IMR-90 (cell line): Measurements from ENCODE around the gene ZNF526. TPM values are rescaled to one million over a fixed set of nuclear protein-coding genes. Genes with fewer than 3 reads are reported as not detected.
A peak's percentile ranks its signal among the peaks of the same experiment; 100 is the strongest.

Experiments used
- ATAC-seq: fragments of 200-7000 bp; cut with Tn5 transposase; 2 replicates; pipeline ENCODE4 v1.9.1; 2020; ENCODE audit warnings: low read depth, mild to moderate bottlenecking, moderate library complexity
- BruUV-seq: library from RNA; stranded (reverse); fragments of 400-500 nt; replicated peaks from 2 replicates; lab custom pipeline; 2021; lab: Mats Ljungman, UMichigan
- CTCF ChIA-PET: fragments of 300-600 bp; formaldehyde crosslinking; extraction: SDS; loops from one replicate; lab custom pipeline; 2021; ENCODE audit warnings: antibody characterized with exemption; lab: Yijun Ruan, JAX
- POLR2A ChIA-PET: fragments of 300-600 bp; sonication (Branson Sonifier 250); formaldehyde crosslinking; loops from one replicate; lab custom pipeline; 2022; ENCODE audit warnings: antibody characterized with exemption; ENCODE audit not compliant: unreplicated experiment; lab: Charles Lee
- DNase-seq: peaks from one replicate; pipeline ENCODE4 v3.0.0; 2013
- H2AFZ ChIP-seq: replicated peaks from 2 replicates; pipeline ENCODE3; 2013; ENCODE audit warnings: low read length, mild to moderate bottlenecking; ENCODE audit not compliant: poor library complexity
- H2AK5ac ChIP-seq: 2 replicates; pipeline ENCODE4 v1.6.1; 2013; ENCODE audit warnings: low read depth, low read length, inconsistent platforms
- H2AK9ac ChIP-seq: replicated peaks from 2 replicates; pipeline ENCODE3; 2013; ENCODE audit warnings: mild to moderate bottlenecking, low read depth, low read length, moderate library complexity; ENCODE audit not compliant: poor library complexity
- H2BK120ac ChIP-seq: 2 replicates; pipeline ENCODE4 v1.6.1; 2013; ENCODE audit warnings: low read depth, low read length, inconsistent platforms
- H2BK15ac ChIP-seq: 3 replicates; pipeline ENCODE4 v1.6.1; 2013; ENCODE audit warnings: low read depth, low read length, inconsistent platforms
- H2BK20ac ChIP-seq: 2 replicates; pipeline ENCODE4 v1.6.1; 2013; ENCODE audit warnings: low read depth, mild to moderate bottlenecking, inconsistent platforms, low read length, moderate library complexity
- H2BK5ac ChIP-seq: 2 replicates; pipeline ENCODE4 v1.6.1; 2013; ENCODE audit warnings: mild to moderate bottlenecking, low read depth, low read length, inconsistent platforms; ENCODE audit not compliant: poor library complexity, severe bottlenecking
- H3K14ac ChIP-seq: replicated peaks from 2 replicates; pipeline ENCODE4 v1.6.1; 2013; ENCODE audit warnings: low read depth, low read length, inconsistent platforms
- H3K18ac ChIP-seq: 2 replicates; pipeline ENCODE4 v1.6.1; 2013; ENCODE audit warnings: low read depth, low read length, control low read depth
- H3K23ac ChIP-seq: 2 replicates; pipeline ENCODE4 v1.6.1; 2013; ENCODE audit warnings: low read depth, low read length, inconsistent platforms
- H3K27ac ChIP-seq: 2 replicates; pipeline ENCODE4 v1.5.1; 2013; ENCODE audit warnings: mild to moderate bottlenecking, control low read depth, low read length; ENCODE audit not compliant: insufficient read depth
- H3K27me3 ChIP-seq: 2 replicates; pipeline ENCODE4 v1.6.1; 2013; ENCODE audit warnings: low read length; ENCODE audit not compliant: control insufficient read depth, insufficient read depth
- H3K36me3 ChIP-seq: 2 replicates; pipeline ENCODE4 v1.6.1; 2013; ENCODE audit warnings: low read length, mixed read lengths; ENCODE audit not compliant: control insufficient read depth, insufficient read depth
- H3K4ac ChIP-seq: 2 replicates; pipeline ENCODE4 v1.6.1; 2013; ENCODE audit warnings: low read depth, low read length, inconsistent platforms
- H3K4me1 ChIP-seq: 2 replicates; pipeline ENCODE4 v1.6.1; 2013; ENCODE audit warnings: low read length, mixed read lengths; ENCODE audit not compliant: control insufficient read depth, insufficient read depth
- H3K4me2 ChIP-seq: 2 replicates; pipeline ENCODE4 v1.6.1; 2013; ENCODE audit warnings: low read depth, mild to moderate bottlenecking, control low read depth, low read length, moderate library complexity
- H3K4me3 ChIP-seq: 2 replicates; pipeline ENCODE4 v1.5.1; 2013; ENCODE audit warnings: low read depth, mild to moderate bottlenecking, control low read depth, low read length, moderate library complexity; ENCODE audit not compliant: insufficient read depth
- H3K56ac ChIP-seq: 2 replicates; pipeline ENCODE4 v1.6.1; 2013; ENCODE audit warnings: low read length, inconsistent platforms; ENCODE audit not compliant: insufficient read depth; ENCODE audit errors: extremely low read depth
- H3K79me1 ChIP-seq, 2 experiments: 2 replicates each; pipeline ENCODE4 v1.6.1; 2013; ENCODE audit warnings: low read length in 2 of 2, inconsistent platforms in 1 of 2, low read depth in 1 of 2
- H3K9ac ChIP-seq: 2 replicates; pipeline ENCODE4 v1.6.1; 2013; ENCODE audit warnings: low read depth, low read length, control low read depth
- H3K9me1 ChIP-seq: 2 replicates; pipeline ENCODE4 v1.6.1; 2013; ENCODE audit warnings: low read length, inconsistent platforms; ENCODE audit not compliant: insufficient read depth
- H3K9me3 ChIP-seq: 2 replicates; pipeline ENCODE4 v1.6.1; 2013; ENCODE audit warnings: low read length; ENCODE audit not compliant: control insufficient read depth, insufficient read depth
- H4K20me1 ChIP-seq: 2 replicates; pipeline ENCODE4 v1.6.1; 2013; ENCODE audit warnings: low read length, inconsistent platforms; ENCODE audit not compliant: insufficient read depth
- H4K5ac ChIP-seq: 2 replicates; pipeline ENCODE4 v1.6.1; 2013; ENCODE audit warnings: mild to moderate bottlenecking, low read depth, low read length, control low read depth
- H4K8ac ChIP-seq, 2 experiments: 2 replicates each; pipeline ENCODE4 v1.6.1; 2013; ENCODE audit warnings: low read depth in 2 of 2, low read length in 2 of 2, control low read depth in 1 of 2, inconsistent platforms in 1 of 2
- H4K91ac ChIP-seq: 2 replicates; pipeline ENCODE4 v1.6.1; 2013; ENCODE audit warnings: low read depth, low read length, inconsistent platforms; ENCODE audit not compliant: insufficient read depth
- CEBPB ChIP-seq: IDR thresholded peaks from 2 replicates; pipeline ENCODE4 v1.6.1; 2012; ENCODE audit warnings: low read depth, low read length, improper control_type of control experiment
- CHD1 ChIP-seq: IDR thresholded peaks from 2 replicates; pipeline ENCODE4 v1.6.1; 2012; ENCODE audit warnings: low read depth, low read length, improper control_type of control experiment
- MAZ ChIP-seq: IDR thresholded peaks from 2 replicates; pipeline ENCODE4 v1.6.1; 2012; ENCODE audit warnings: low read depth, mild to moderate bottlenecking, low read length, improper control_type of control experiment, moderate library complexity, borderline replicate concordance
- MXI1 ChIP-seq: IDR thresholded peaks from 2 replicates; pipeline ENCODE4 v1.6.1; 2012; ENCODE audit warnings: low read depth, mild to moderate bottlenecking, low read length, moderate library complexity, borderline replicate concordance
- POLR2A ChIP-seq: IDR thresholded peaks from 2 replicates; pipeline ENCODE4 v1.6.1; 2012; ENCODE audit warnings: mild to moderate bottlenecking, low read depth, low read length
- RAD21 ChIP-seq: IDR thresholded peaks from 2 replicates; pipeline ENCODE4 v1.6.1; 2012; ENCODE audit warnings: low read length, improper control_type of control experiment
- RCOR1 ChIP-seq: IDR thresholded peaks from 2 replicates; pipeline ENCODE4 v1.6.1; 2012; ENCODE audit warnings: mild to moderate bottlenecking, low read length, improper control_type of control experiment; ENCODE audit not compliant: insufficient replicate concordance
- WGBS, 2 experiments: methylation state at CpG; one replicate each; pipeline versions ENCODE4 v1.1.5 to v1.1.7; 2013; ENCODE audit warnings: missing lambda C conversion rate in 2 of 2; ENCODE audit not compliant: insufficient read length in 1 of 2; ENCODE audit errors: extremely low coverage in 2 of 2; 5-methylcytosine and 5-hydroxymethylcytosine counted together
- dilution Hi-C: fragments of 300-500 bp; cut with HindIII; formaldehyde crosslinking; loops from one replicate; pipeline ENCODE4 v1.14.3; 2018; ENCODE audit warnings: low sequenced_read_pairs; ENCODE audit not compliant: unreplicated experiment
- in situ Hi-C: fragments of 300-500 bp; cut with MboI; formaldehyde crosslinking; loops from 3 replicates; pipeline ENCODE4 v1.14.3; 2019; ENCODE audit warnings: low sequenced_read_pairs, inconsistent platforms, mixed read lengths
- intact Hi-C: fragments of 100-400 bp; cut with micrococcal nuclease; formaldehyde crosslinking; loops from 2 replicates; pipeline ENCODE4 v1.10.0; 2022
- polyA plus RNA-seq, 3 experiments: library from polyadenylated mRNA; depleted of rRNA; stranded (reverse); fragments of >200 nt; gene quantifications; 2 replicates each; pipeline ENCODE4 v1.2.3, GENCODE V29; 2012; ENCODE audit warnings: low replicate concordance in 1 of 3
- total RNA-seq: library from RNA; depleted of rRNA; stranded (reverse); fragments of >200 nt; gene quantifications from 2 replicates; pipeline ENCODE4 v1.2.3, GENCODE V29; 2012

Gene ZNF526
- total and polyA plus RNA-seq, 2 of the 4 experiments (the other 2 are of a cell fraction), result 7.3 to 13.6 TPM

DNA sequence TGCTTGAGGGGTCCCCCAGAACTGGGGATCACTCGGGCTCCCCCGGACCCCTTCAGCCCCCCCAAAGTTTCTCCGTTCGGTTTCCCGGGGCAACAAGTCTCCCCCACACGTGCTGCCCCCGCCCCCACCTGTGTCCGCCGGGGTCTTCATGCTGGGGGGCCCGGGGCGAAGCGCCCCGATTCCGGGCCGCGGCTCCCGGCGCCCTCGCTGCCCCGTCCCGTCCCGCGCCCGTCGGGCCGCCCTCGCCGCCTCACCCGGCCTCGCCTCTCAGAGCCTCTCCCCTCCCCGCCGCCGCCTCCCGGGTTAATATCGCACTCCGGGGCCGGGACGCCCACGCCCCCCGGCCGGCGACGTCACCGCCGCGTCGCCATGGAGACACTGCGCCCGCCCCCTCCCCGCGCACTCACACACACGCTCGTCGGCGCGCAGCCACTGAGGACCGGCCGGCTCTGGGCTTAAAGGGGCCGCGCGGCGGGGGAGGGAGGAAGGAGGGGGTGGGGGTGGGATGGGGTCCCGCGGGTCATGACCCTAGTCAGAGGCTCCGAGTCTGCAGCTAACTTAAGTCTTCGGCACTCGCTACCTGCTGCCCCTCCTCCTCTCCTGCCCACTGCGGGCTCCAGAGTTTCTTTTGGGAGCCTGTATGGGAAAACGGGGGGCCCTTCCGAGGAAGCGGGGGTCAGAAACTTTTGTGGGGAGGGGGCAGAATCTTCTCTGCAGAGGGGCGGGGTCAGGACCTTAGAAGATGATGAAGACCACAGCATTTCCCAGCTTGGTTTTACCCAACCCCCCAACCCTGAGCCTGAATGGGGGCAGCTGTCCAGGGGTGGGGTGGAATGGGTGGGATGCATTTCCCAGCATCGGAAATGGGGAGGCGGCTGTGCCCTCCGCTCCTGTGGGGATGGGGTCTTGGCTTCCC, 35.0 kb downstream of the ZNF526 start, which contains the start of gene ERF:
Gene ERF (minus strand): TSS at position 279 of the 916 bp plus-strand sequence. CDS start 129 bp downstream, at position 150.
- Histone ChIP-seq H3K56ac (peak within 1 kb of the TSS; percentile 82), H3K9ac (peak within 1 kb of the TSS; percentile 98), H3K9me3 (no peaks in the 10 kb centered on the region), H3K4me2 (peak within 1 kb of the TSS; percentile 61), H2AFZ (peak within 1 kb of the TSS; percentile 93), H3K18ac (peak within 1 kb of the TSS; percentile 92), H3K4ac (peak within 1 kb of the TSS; percentile 93), H3K36me3 (peaks cover under 1% of the 10 kb centered on the region; the same call in 1 of the 2 replicates), H2AK5ac (peak within 1 kb of the TSS; percentile 58), H4K91ac (peak within 1 kb of the TSS; percentile 87), H4K20me1 (peaks cover 32% of the 10 kb centered on the region), H3K9me1 (peaks cover 7% of the 10 kb centered on the region; the same call in 1 of the 2 replicates), H2AK9ac (peak within 1 kb of the TSS; percentile 93), H3K27ac (peak within 1 kb of the TSS; percentile 100), H3K23ac (peak within 1 kb of the TSS; percentile 92), H2BK20ac (no peak within 1 kb of the TSS), H3K14ac (peak within 1 kb of the TSS; percentile 97), H2BK120ac (peak within 1 kb of the TSS; percentile 83), H3K4me1 (peaks cover 19% of the 10 kb centered on the region), H3K79me1 (peaks cover under 1 to 30% of the 10 kb centered on the region in 2 experiments; a peak in 3 of 4 replicates), H3K4me3 (peak within 1 kb of the TSS; percentile 99), H4K5ac (peak within 1 kb of the TSS; percentile 72), H2BK5ac (peak within 1 kb of the TSS; percentile 92), H2BK15ac (peak within 1 kb of the TSS; percentile 23; the same call in 1 of the 3 replicates), H3K27me3 (no peaks in the 10 kb centered on the region), H4K8ac (peak within 1 kb of the TSS; percentile 75 to 93)
- intact Hi-C loops, result loop anchor here (2.0 kb wide), 1 partner anchor 26 kb away; no protein-coding TSS in a partner anchor
- in situ Hi-C loops, result no loop called here
- peak; percentile 65 for ATAC-seq
- peak; percentile 83 for DNase-seq
- ChIA-PET POLR2A (no interaction called here), CTCF (no interaction called here)
- TF ChIP-seq POLR2A (peak; percentile 95), MXI1 (peak; percentile 42; the same call in 1 of the 2 replicates), CEBPB (no peak), RCOR1 (no peak), MAZ (peak; percentile 93), RAD21 (no peak), CHD1 (no peak; the same call in 1 of the 2 replicates)
- WGBS, 2 experiments, result 0% methylated on average over 26 of the region's 75 CpGs; no CpG with 5 or more reads in 1 of the 2 experiments
- no TSS peak for BruUV-seq
- dilution Hi-C loops, result no loop called here
